ENCODE data around the gene S100A12. TPM values are rescaled to one million over a fixed set of nuclear protein-coding genes. Genes with fewer than 3 reads are reported as not detected.

S100A12 gene
- total and polyA plus RNA-seq, 2 donors (not counting 3 experiments of a cell fraction or from before 2014, with no cell fraction given): not detected

DNA sequence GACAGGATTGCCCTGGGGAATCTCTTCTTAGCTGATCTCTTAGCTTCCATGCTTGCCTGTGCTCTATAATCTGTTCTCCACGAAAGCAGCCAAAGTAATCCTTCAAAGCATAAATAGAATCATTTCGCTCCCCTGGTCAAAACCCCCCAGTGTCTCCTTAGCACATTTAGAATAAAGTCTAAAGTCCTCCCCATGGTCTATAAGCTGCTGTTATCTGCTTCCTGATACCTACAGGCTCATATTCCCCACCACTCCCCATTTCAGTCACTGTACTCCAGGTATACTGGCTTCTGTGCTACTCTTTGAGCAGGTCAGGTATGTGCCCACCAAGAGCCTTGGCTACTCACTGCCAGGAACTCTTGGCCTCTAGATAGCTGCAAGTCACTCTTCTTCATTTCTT, 2.9 kb downstream of the S100A12 start:
- FAIRE-seq: no peak
- no peak for DNase-seq (ENCODE audit: low read depth, low spot score)
- Histone ChIP-seq H3K9ac (replicated peaks; ENCODE audit: extremely low read depth, insufficient read depth, low read length) (no peak overlapping the region), H2AFZ (ENCODE audit: low read depth, low read length) (no peak overlapping the region), H3K27me3 (ENCODE audit: control insufficient read depth in 2 of 2, insufficient read depth in 2 of 2, low read length in 2 of 2) (no peaks in the 10 kb centered on the region), H3K9me1 (replicated peaks; ENCODE audit: control insufficient read depth, extremely low read depth, insufficient read depth, low read length) (no peaks in the 10 kb centered on the region), H3K4me3 (replicated peaks in 1 of 3; ENCODE audit: insufficient read depth in 1 of 3, low read depth in 1 of 3, low read length in 3 of 3) (no peak overlapping the region), H3K36me3 (ENCODE audit: control insufficient read depth in 2 of 2, extremely low read depth in 1 of 2, insufficient read depth in 2 of 2, low read length in 2 of 2) (no peaks in the 10 kb centered on the region), H3K79me2 (ENCODE audit: control insufficient read depth, insufficient read depth, low read length) (no peaks in the 10 kb centered on the region), H4K20me1 (replicated peaks; ENCODE audit: control insufficient read depth, extremely low read depth, insufficient read depth, low read length) (no peaks in the 10 kb centered on the region), H3K4me2 (ENCODE audit: insufficient read depth, low read length) (no peak overlapping the region), H3K9me3 (replicated peaks; ENCODE audit: control insufficient read depth, insufficient read depth, low read length) (no peaks in the 10 kb centered on the region), H3K4me1 (ENCODE audit: control insufficient read depth, extremely low read depth, insufficient read depth, low read length) (no peaks in the 10 kb centered on the region), H3K27ac (ENCODE audit: insufficient read depth, low read depth, low read length) (no peak overlapping the region)
- dilution Hi-C loops (cut with MboI; ENCODE audit: extremely low pct_ligation_motif_present, low sequenced_read_pairs) (no loop called here), intact Hi-C loops (cut with micrococcal nuclease) (no loop called here)
- ChIA-PET POLR2A (no interaction called here), CTCF (interaction anchor here (0.9 kb wide), 1 partner anchor 19 kb away, joined by 3 read pairs; no protein-coding TSS in a partner anchor)
- no TSS peak for BruUV-seq (replicated peaks)
- TF ChIP-seq, protein P1, sequence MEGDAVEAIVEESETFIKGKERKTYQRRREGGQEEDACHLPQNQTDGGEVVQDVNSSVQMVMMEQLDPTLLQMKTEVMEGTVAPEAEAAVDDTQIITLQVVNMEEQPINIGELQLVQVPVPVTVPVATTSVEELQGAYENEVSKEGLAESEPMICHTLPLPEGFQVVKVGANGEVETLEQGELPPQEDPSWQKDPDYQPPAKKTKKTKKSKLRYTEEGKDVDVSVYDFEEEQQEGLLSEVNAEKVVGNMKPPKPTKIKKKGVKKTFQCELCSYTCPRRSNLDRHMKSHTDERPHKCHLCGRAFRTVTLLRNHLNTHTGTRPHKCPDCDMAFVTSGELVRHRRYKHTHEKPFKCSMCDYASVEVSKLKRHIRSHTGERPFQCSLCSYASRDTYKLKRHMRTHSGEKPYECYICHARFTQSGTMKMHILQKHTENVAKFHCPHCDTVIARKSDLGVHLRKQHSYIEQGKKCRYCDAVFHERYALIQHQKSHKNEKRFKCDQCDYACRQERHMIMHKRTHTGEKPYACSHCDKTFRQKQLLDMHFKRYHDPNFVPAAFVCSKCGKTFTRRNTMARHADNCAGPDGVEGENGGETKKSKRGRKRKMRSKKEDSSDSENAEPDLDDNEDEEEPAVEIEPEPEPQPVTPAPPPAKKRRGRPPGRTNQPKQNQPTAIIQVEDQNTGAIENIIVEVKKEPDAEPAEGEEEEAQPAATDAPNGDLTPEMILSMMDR (IDR thresholded peaks at IDR 0.05; ENCODE audit: extremely low read depth in 1 of 2, insufficient read depth in 1 of 2, low read depth in 1 of 2, low read length in 2 of 2): no peak
- TF ChIP-seq JUN (IDR thresholded peaks at IDR 0.05; ENCODE audit: borderline replicate concordance, insufficient read depth, insufficient read length, low read depth) (no peak), POLR2AphosphoS5 (IDR thresholded peaks at IDR 0.05; ENCODE audit: insufficient read depth, low read depth, low read length) (no peak), MYC (IDR thresholded peaks at IDR 0.05; ENCODE audit: low read depth, low read length) (no peak)
- TF ChIP-seq, protein P2, sequence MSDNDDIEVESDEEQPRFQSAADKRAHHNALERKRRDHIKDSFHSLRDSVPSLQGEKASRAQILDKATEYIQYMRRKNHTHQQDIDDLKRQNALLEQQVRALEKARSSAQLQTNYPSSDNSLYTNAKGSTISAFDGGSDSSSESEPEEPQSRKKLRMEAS (IDR thresholded peaks at IDR 0.05; ENCODE audit: insufficient read depth, insufficient read length): no peak

DNA sequence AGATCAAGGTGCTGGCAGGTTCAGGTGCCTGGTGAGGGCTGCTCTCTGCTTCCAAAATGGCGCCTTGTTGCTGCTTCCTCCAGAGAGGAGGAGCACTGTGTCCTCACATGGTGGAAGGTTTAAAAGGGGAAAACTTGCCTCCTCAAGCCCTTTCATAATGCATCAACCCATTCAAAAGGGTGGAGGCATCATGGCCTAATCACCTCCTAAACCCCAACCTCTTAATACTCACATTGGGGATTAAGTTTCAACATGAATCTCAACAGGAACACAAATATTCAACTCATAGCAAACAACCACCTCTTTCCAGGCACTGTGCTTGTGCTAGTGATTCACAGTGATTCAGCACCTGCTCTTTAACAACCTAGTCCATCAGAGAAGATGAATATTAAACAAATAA, 4.2 kb downstream of the S100A12 start:
- TF ChIP-seq POLR2A (IDR thresholded peaks at IDR 0.05; ENCODE audit: low read depth, low read length) (no peak), GATA2 (IDR thresholded peaks at IDR 0.05; ENCODE audit: insufficient read depth, insufficient read length, low read depth, low read length) (no peak), JUN (IDR thresholded peaks at IDR 0.05; ENCODE audit: borderline replicate concordance, insufficient read depth, insufficient read length, low read depth) (no peak), FOS (IDR thresholded peaks at IDR 0.05; ENCODE audit: borderline replicate concordance, insufficient read depth, low read length) (no peak), POLR2AphosphoS5 (IDR thresholded peaks at IDR 0.05; ENCODE audit: insufficient read depth, low read depth, low read length) (no peak), MYC (IDR thresholded peaks at IDR 0.05; ENCODE audit: low read depth, low read length) (no peak), EZH2 (IDR thresholded peaks at IDR 0.05; ENCODE audit: borderline replicate concordance, low read depth, low read length, severe bottlenecking) (no peak)
- TF ChIP-seq, protein P1 (IDR thresholded peaks at IDR 0.05; ENCODE audit: extremely low read depth in 1 of 2, insufficient read depth in 1 of 2, low read depth in 1 of 2, low read length in 2 of 2): no peak
- TF ChIP-seq, protein P2 (IDR thresholded peaks at IDR 0.05; ENCODE audit: insufficient read depth, insufficient read length): no peak
- no peak for FAIRE-seq
- no peak overlapping the region for H3K27ac ChIP-seq (ENCODE audit: insufficient read depth, low read depth, low read length)
- dilution Hi-C loops (cut with MboI; ENCODE audit: extremely low pct_ligation_motif_present, low sequenced_read_pairs) (no loop called here), intact Hi-C loops (cut with micrococcal nuclease) (no loop called here)
- H3K27me3 ChIP-seq (ENCODE audit: control insufficient read depth in 2 of 2, insufficient read depth in 2 of 2, low read length in 2 of 2): no peaks in the 10 kb centered on the region
- DNase-seq (ENCODE audit: low read depth, low spot score): no peak
- no peaks in the 10 kb centered on the region for H3K9me1 ChIP-seq (replicated peaks; ENCODE audit: control insufficient read depth, extremely low read depth, insufficient read depth, low read length)
- no peaks in the 10 kb centered on the region for H3K9me3 ChIP-seq (replicated peaks; ENCODE audit: control insufficient read depth, insufficient read depth, low read length)
- no peaks in the 10 kb centered on the region for H3K36me3 ChIP-seq (ENCODE audit: control insufficient read depth in 2 of 2, extremely low read depth in 1 of 2, insufficient read depth in 2 of 2, low read length in 2 of 2)
- no peaks in the 10 kb centered on the region for H4K20me1 ChIP-seq (replicated peaks; ENCODE audit: control insufficient read depth, extremely low read depth, insufficient read depth, low read length)
- no peak overlapping the region for H2AFZ ChIP-seq (ENCODE audit: low read depth, low read length)
- no peak overlapping the region for H3K9ac ChIP-seq (replicated peaks; ENCODE audit: extremely low read depth, insufficient read depth, low read length)
- no TSS peak for BruUV-seq (replicated peaks)
- H3K4me2 ChIP-seq (ENCODE audit: insufficient read depth, low read length): no peak overlapping the region
- H3K79me2 ChIP-seq (ENCODE audit: control insufficient read depth, insufficient read depth, low read length): no peaks in the 10 kb centered on the region
- H3K4me1 ChIP-seq (ENCODE audit: control insufficient read depth, extremely low read depth, insufficient read depth, low read length): no peaks in the 10 kb centered on the region
- CTCF ChIA-PET: no interaction called here
- POLR2A ChIA-PET: no interaction called here
- no peak overlapping the region for H3K4me3 ChIP-seq (replicated peaks in 1 of 3; ENCODE audit: insufficient read depth in 1 of 3, low read depth in 1 of 3, low read length in 3 of 3)
